Natural killer cell treated with Interleukin-12 subunit alpha and Interleukin-12 subunit beta and Interleukin-15 and Interleukin-18, amount 100 ng/mL, for 72 hours (primary cell): ENCODE measurements around the gene CNDP2. TPM values are rescaled to one million over a fixed set of nuclear protein-coding genes. Genes with fewer than 3 reads are reported as not detected.

Experiments used
- ATAC-seq, 2 donors: fragments of 150-1000 bp; cut with Tn5 transposase in 1 of 2; sonication (Bioruptor Pico), chemical (Tn5 transposase) in 1 of 2; 2 replicates each; pipeline ENCODE4 v1.10.0; 2021
- DNase-seq: peaks from one replicate; pipeline ENCODE4 v3.0.0; 2022; ENCODE audit warnings: low spot score
- H3K27ac Mint-ChIP-seq, 2 donors: 1 replicate in 1 of 2; 2 replicates in 1 of 2; pipeline ENCODE4 v1.8.0; 2022; ENCODE audit warnings: mixed read lengths in 2 of 2, mild to moderate bottlenecking in 1 of 2, moderate library complexity in 1 of 2
- H3K27me3 Mint-ChIP-seq, 2 donors: 1 replicate in 1 of 2; 2 replicates in 1 of 2; pipeline ENCODE4 v1.8.0; 2022; ENCODE audit warnings: mixed read lengths in 2 of 2
- H3K36me3 Mint-ChIP-seq: one replicate; pipeline ENCODE4 v1.8.0; 2022; ENCODE audit warnings: mixed read lengths
- H3K4me1 Mint-ChIP-seq, 2 donors: 1 replicate in 1 of 2; 2 replicates in 1 of 2; pipeline ENCODE4 v1.8.0; 2022; ENCODE audit warnings: low read depth in 2 of 2, mixed read lengths in 2 of 2, mild to moderate bottlenecking in 1 of 2
- H3K4me3 Mint-ChIP-seq: one replicate; pipeline ENCODE4 v1.8.0; 2022; ENCODE audit warnings: mixed read lengths
- H3K9me3 Mint-ChIP-seq: 2 replicates; pipeline ENCODE4 v1.8.0; 2022; ENCODE audit warnings: mixed read lengths
- total RNA-seq, 2 donors: library from RNA; stranded (reverse); gene quantifications; one replicate each; pipeline ENCODE4 v1.2.3, GENCODE V29; 2022

The CNDP2 gene
- total RNA-seq, 2 donors from 2014 or later = 152 to 215 TPM

DNA sequence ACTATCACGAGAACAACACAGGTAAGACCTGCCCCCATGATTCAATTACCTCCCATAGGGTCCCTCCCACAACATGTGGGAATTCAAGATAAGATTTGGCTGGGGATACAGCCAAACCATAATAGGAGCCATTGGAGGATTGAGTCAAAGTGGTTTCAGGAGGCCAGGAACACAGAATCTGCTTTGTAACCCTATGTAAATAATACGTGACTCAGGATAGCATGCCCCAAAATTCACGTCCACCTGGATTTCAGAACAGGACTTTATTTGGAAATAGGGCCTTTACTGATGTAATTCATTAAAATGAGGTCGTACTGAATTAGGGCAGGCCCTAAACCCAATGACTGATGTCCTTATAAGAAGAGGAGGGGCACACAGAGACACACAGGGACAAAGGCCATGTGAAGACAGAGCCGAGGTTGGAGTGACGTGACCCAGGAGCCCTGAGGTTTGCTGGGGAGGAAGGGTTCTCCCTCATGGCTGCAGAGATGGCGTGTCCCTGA is 16.0 kb upstream of the CNDP2 start:
- H3K27me3 Mint-ChIP-seq = peaks cover 0 to 5% of the 10 kb centered on the region in 2 donors
- no peak for ATAC-seq

DNA sequence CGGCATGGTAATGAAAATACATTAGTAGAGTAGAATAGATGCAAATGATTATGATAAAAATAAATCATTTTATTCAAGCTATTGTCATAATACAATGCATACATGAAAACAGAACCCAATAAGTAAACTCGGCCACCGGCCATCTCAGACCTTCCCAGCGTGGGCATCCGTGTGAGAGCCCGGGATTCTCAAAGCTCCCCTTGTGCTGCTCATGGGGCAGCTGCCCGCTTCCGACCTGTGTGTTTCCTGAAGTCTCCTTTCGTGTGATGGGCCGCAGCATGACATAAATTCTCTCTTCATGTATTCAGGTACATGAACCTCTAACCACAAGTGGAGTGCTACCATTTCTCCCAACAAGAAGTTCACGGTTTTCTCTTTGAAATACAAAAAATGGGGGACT is 13.5 kb upstream of the CNDP2 start:
- H3K36me3 Mint-ChIP-seq = no peaks in the 10 kb centered on the region
- no peak for DNase-seq
- peaks cover 4 to 12% of the 10 kb centered on the region in 2 donors for H3K4me1 Mint-ChIP-seq
- no peaks in the 10 kb centered on the region for H3K9me3 Mint-ChIP-seq
- H3K27me3 Mint-ChIP-seq = peaks cover 0 to 3% of the 10 kb centered on the region in 2 donors
- H3K27ac Mint-ChIP-seq = no peak overlapping the region
- ATAC-seq = no peak
- H3K4me3 Mint-ChIP-seq = no peak overlapping the region

More for the DNA sequence above, 16.0 kb upstream of the CNDP2 start:
- Mint-ChIP-seq H3K9me3 (no peaks in the 10 kb centered on the region), H3K4me3 (no peak overlapping the region), H3K27ac (no peak overlapping the region), H3K36me3 (no peaks in the 10 kb centered on the region), H3K4me1 (peaks cover 4 to 7% of the 10 kb centered on the region in 2 donors)
- DNase-seq = no peak

DNA sequence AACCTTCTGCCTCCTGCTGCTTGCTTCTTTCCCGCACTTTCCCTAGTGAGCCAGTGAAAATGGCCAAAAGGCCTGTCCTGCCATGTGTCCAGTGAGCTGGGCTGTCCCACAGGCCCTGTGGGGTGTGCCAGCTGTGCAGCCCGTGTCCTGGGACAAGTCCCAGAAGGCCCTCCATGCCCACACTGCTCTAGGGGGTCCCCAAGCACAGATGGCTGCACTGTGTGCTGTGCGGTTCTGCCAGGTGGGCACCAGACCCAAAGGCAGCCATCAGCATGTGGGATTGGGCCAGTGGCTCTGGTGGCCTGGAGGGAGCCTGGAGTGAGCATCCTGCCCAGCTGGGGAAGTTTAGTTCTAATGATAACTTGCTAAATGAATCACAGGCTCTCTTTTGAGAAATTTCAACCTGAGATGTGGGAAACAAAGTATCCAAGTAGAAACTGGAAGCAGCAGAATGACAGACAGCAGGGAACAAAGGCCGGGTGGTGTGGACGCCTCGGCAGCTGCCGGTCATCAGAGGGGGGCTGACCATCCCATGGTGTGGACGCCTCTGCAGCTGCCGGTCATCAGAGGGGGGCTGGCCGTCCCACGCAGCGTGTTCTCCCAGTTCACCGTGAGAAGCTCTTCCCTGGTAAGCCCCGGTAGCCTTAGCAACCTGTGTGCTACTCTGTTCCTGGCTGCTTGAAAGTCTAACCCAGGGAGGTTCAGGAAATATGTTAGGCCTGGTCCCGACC is 9.9 kb upstream of the CNDP2 start:
- no peak overlapping the region for H3K27ac Mint-ChIP-seq
- no peaks in the 10 kb centered on the region for H3K36me3 Mint-ChIP-seq
- H3K9me3 Mint-ChIP-seq = no peaks in the 10 kb centered on the region
- peak in 1 of 2 donors; percentile 49 for ATAC-seq
- H3K27me3 Mint-ChIP-seq = peaks cover 0 to 6% of the 10 kb centered on the region in 2 donors
- no peak overlapping the region for H3K4me3 Mint-ChIP-seq
- peaks cover 4 to 12% of the 10 kb centered on the region in 2 donors for H3K4me1 Mint-ChIP-seq
- no peak for DNase-seq

DNA sequence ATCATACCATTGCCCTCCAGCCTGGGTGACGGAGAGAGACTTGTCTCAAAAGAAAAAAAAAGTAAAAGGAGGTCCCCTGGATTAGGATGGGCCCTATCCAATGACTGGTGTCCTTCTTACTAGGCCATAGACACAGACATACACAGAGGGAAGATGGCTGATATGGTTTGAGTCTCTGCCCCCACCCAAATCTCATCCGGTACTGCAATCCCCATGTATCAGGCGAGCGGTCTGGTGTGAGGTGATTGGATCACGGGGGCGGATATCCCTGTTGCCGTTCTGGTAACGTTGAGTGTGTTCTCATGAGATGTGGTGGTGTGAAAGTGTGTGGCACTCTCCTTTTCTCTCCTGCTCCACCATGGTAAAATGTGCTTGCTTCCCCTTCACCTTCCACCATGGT is 7.8 kb upstream of the CNDP2 start:
- no peaks in the 10 kb centered on the region for H3K36me3 Mint-ChIP-seq
- no peak overlapping the region for H3K27ac Mint-ChIP-seq
- ATAC-seq (no peak), DNase-seq (no peak)
- no peak overlapping the region for H3K4me3 Mint-ChIP-seq
- peaks cover 4 to 12% of the 10 kb centered on the region in 2 donors for H3K4me1 Mint-ChIP-seq
- H3K9me3 Mint-ChIP-seq = no peaks in the 10 kb centered on the region
- H3K27me3 Mint-ChIP-seq = peaks cover 0 to 3% of the 10 kb centered on the region in 2 donors

DNA sequence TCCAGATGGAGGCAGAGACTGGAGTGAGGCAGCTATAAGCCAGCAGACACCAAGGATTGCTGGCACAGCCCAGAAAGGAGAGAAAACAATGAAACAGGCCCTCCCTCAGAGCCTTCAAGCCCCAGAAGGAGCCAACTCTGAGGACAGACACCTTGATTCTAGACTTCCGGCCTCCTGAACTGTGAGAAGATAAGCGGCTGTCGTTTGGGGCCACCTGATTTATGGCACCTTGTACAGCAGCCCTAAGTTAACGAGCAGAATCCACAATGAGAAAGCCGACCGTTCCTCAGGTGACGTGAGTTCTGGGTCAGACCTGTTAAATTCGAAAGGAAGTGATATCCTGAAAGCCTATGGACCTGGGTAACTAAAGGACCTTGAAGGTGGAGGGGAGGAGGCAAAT is 7.3 kb upstream of the CNDP2 start:
- ATAC-seq (no peak), DNase-seq (no peak)
- H3K9me3 Mint-ChIP-seq = no peaks in the 10 kb centered on the region
- no peak overlapping the region for H3K27ac Mint-ChIP-seq
- H3K27me3 Mint-ChIP-seq = peaks cover 0 to 3% of the 10 kb centered on the region in 2 donors
- H3K4me1 Mint-ChIP-seq = peaks cover 4 to 12% of the 10 kb centered on the region in 2 donors
- H3K36me3 Mint-ChIP-seq = no peaks in the 10 kb centered on the region
- H3K4me3 Mint-ChIP-seq = no peak overlapping the region

DNA sequence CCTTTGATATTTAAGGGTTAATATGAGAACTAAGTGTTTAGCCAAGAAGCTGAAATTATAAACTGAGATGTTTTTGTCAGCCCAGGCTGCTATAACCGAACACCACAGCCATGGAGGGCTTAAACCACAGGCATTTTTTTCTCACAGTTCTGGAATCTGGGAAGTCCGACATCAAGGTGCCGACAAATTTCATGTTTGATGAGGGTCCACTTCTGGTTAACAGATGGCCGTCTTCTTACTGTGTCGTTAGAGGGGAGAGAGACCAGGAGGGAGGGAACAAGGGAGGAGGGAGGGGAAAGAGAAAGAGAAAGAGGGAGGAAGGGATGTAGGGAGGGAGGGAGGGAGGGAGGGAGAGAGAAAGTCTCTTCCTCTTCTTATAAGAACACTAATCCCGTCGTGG is 6.5 kb upstream of the CNDP2 start:
- DNase-seq (no peak), ATAC-seq (no peak)
- H3K9me3 Mint-ChIP-seq = no peaks in the 10 kb centered on the region
- peaks cover 0 to 3% of the 10 kb centered on the region in 2 donors for H3K27me3 Mint-ChIP-seq
- H3K36me3 Mint-ChIP-seq = no peaks in the 10 kb centered on the region
- peaks cover 3 to 10% of the 10 kb centered on the region in 2 donors for H3K4me1 Mint-ChIP-seq
- H3K4me3 Mint-ChIP-seq = no peak overlapping the region
- H3K27ac Mint-ChIP-seq = no peak overlapping the region

DNA sequence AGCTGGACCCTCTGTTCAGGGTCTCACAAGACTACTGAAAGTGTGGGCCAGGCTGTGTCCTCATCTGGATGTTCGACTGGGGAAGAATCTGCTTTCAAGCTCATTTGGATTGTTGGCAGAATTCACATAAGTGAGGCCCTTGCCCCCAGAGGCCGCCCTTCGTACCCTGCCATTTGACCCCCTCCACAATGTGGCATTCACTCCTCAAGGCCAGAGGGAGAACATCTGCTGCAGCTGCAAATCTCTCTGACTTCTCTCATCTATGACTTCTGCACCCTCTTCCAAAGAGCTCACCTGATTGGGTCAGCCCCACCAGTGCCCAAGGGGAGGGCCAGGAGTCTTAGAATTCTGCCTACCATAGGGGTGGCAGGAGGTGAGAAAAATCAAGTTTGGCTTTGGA is 3.9 kb upstream of the CNDP2 start:
- no peaks in the 10 kb centered on the region for H3K36me3 Mint-ChIP-seq
- H3K27me3 Mint-ChIP-seq = peaks cover 0 to 3% of the 10 kb centered on the region in 2 donors
- DNase-seq = no peak
- H3K27ac Mint-ChIP-seq = no peak overlapping the region
- peaks cover 12 to 14% of the 10 kb centered on the region in 2 donors for H3K4me1 Mint-ChIP-seq
- no peak for ATAC-seq
- no peak overlapping the region for H3K4me3 Mint-ChIP-seq
- no peaks in the 10 kb centered on the region for H3K9me3 Mint-ChIP-seq

DNA sequence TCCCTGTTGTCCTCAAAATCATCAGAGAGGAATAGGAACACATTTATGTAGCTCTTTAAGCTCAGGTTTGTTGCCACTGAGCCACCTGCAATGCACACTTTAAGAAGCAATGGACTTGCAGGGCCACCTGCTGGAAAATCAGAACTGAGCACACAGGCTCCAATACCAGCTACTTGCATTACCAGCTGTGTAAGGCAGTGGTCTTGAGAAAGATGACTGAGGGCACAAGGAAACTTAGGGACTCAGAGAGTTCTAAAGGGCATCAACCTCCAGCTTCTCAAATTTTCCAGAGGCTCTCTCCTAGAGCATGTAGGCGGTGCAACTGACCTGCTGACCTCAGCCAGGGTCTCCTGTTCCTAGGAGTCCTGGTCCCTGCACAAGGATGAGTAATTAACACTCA is 2.5 kb upstream of the CNDP2 start:
- Mint-ChIP-seq H3K27me3 (peaks cover 0 to 3% of the 10 kb centered on the region in 2 donors), H3K4me3 (no peak overlapping the region), H3K36me3 (no peaks in the 10 kb centered on the region), H3K9me3 (no peaks in the 10 kb centered on the region), H3K27ac (no peak overlapping the region), H3K4me1 (peaks cover 24 to 28% of the 10 kb centered on the region in 2 donors)
- no peak for ATAC-seq
- DNase-seq = no peak

DNA sequence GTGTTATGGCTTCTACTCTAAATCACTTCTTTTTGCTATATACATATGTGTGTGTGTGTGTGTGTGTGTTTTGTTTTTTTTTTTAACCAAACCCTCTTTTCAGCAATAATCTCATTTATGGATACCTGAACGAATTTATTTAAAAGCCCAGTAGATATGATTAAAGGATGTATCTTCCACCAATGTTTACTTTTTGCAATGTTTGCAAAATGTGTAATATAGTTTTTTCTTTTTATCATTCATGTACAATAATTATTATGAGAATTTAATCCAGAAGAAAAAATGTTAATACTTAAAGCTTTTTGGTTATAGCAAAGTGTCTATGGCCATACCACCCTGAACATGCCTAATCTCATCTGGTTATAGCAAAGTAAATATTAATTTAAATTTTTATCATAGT is 1.6 kb upstream of the CNDP2 start:
- ATAC-seq = no peak
- peak overlapping the region; percentile 38 for H3K4me3 Mint-ChIP-seq
- H3K27ac Mint-ChIP-seq = no peak overlapping the region

DNA sequence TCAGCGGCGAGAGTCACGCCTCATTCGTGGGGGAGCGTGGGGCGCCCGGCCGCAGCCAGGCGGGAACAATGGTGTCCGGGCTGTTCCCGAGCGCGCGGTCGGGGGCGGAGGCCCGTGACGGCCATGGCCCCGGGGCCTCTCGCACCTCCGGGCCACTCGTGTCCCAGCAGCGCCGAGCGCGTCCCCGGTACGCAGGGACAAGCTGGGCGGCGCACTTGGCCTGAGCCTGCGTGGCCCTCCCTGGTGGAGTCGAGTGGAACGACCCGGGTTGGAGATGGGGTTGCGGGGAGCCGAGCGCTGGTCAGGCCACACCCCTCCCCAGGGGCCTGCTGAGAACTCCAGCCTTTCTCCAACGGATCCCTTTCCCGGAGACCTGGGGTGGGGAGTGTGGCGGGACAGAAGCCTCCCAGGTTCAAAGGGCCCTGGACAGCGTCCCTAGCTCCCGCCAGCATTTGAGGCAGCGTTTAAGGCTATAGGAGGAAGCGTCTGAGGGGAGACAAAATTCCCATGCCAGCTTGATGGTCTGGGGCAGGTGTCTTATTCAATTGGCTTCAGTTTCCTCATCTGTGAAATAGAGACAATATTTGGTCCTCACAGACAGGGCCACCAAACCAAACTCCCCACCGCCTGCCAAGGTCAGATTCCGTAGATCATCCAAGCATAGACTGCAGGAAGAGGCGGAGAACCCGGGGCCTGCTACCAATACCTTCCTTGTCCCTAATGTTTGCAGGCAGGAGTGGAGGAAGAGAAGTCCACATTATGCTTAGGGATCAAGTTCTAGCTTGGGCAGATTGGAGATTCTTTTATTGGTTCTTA is 553 bp downstream of the CNDP2 start:
- ATAC-seq (peak; percentile 48 to 53), DNase-seq (peak; percentile 76)
- H3K4me3 Mint-ChIP-seq = peak overlapping the region; percentile 85
- peaks cover 42 to 51% of the 10 kb centered on the region in 2 donors for H3K4me1 Mint-ChIP-seq
- peak overlapping the region; percentile 93 to 96 for H3K27ac Mint-ChIP-seq
- no peaks in the 10 kb centered on the region for H3K9me3 Mint-ChIP-seq
- no peaks in the 10 kb centered on the region for H3K27me3 Mint-ChIP-seq
- H3K36me3 Mint-ChIP-seq = peaks cover 6% of the 10 kb centered on the region

More for the DNA sequence above, 1.6 kb upstream of the CNDP2 start:
- no peaks in the 10 kb centered on the region for H3K36me3 Mint-ChIP-seq
- H3K9me3 Mint-ChIP-seq = no peaks in the 10 kb centered on the region
- peaks cover 30 to 36% of the 10 kb centered on the region in 2 donors for H3K4me1 Mint-ChIP-seq
- H3K27me3 Mint-ChIP-seq = no peaks in the 10 kb centered on the region
- no peak for DNase-seq

DNA sequence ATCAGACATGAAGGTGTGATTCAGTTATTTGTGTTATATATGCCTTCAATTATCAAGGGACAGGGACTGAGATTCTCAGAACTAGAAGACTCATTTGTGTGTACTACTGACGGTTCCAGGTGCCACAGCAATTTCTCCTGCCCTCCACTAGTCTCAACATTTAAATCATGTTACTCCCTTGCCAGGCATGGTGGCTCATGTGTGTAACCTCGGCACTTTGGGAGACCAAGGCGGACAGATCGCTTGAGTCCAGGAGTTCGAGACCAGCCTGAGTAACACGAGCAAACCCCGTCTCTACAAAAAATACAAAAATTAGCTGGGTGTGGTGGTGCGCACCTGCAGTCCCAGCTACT is 1.1 kb downstream of the CNDP2 start:
- Mint-ChIP-seq H3K27ac (peak overlapping the region; percentile 93 to 96), H3K4me3 (peak overlapping the region; percentile 85), H3K36me3 (peaks cover 6% of the 10 kb centered on the region), H3K4me1 (peaks cover 43 to 51% of the 10 kb centered on the region in 2 donors), H3K27me3 (no peaks in the 10 kb centered on the region), H3K9me3 (no peaks in the 10 kb centered on the region)
- DNase-seq (no peak), ATAC-seq (no peak)

DNA sequence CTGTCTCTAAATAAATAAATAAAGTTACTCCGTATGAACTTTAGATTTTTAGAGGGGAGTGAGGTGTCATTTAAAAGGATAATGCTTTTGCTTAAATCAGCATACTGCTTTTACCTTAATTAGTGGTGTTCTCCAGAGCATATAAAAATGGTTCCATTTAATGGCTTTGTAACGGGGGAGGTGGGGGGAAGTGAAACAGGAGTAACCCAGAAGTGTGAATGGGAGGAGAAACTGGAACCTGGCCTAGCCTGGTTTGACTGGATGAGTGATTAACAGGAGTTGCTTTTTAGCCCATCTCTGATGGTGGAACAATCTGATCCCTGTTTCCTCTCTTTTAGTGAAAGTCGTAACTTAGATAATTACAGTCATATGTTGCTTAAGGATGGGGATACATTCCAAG is 1.6 kb downstream of the CNDP2 start:
- Mint-ChIP-seq H3K4me1 (peaks cover 44 to 51% of the 10 kb centered on the region in 2 donors), H3K4me3 (peak overlapping the region; percentile 85), H3K27ac (peak overlapping the region; percentile 93 to 96), H3K27me3 (no peaks in the 10 kb centered on the region), H3K9me3 (no peaks in the 10 kb centered on the region), H3K36me3 (peaks cover 6% of the 10 kb centered on the region)
- no peak for ATAC-seq
- no peak for DNase-seq

DNA sequence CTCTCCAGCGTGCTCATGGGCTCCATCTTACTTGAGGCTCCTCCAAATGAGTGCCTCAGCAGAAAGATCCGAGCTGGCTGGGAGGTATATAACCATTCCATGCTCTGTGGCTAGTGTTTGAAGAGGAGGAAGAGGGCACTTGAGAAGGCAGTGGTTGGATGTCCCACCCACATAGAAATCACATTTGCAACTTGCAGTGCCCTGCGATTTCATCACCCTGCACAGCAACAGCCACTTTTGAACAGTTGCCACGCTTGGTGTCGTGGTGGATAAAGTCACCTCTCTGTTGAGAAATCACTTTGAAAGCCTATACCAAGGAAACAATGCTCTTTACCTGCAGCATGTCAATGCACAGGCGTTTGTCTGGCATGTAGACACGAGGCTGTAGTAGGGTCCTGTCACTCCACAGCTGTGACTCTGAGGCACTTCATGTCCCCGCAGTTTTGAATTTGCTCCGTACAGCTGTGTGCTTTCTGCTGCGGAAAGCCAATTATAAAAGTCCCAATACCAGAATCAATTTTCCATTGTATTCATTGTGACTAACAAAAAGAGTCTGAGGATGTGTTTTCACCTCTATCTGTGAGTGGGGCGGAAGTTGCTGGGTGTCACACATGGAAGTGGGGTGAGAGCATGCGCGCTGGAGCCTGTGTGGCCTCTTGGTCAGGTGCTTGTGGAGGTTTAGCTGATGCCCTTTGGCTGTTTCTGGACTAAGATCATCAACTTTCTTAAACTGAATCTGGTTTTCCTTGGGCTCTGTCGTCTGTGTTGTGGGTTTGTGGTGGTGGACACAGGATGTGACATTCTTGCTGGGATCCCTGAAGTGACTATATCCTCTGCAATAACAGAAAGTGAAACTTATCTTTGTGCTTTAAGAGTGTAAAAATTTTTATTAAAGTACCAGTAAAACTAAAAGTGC is 2.8 kb downstream of the CNDP2 start:
- DNase-seq = peak; percentile 87
- peaks cover 47 to 57% of the 10 kb centered on the region in 2 donors for H3K4me1 Mint-ChIP-seq

More for the DNA sequence above, 2.8 kb downstream of the CNDP2 start:
- Mint-ChIP-seq H3K4me3 (peak overlapping the region; percentile 85), H3K27me3 (no peaks in the 10 kb centered on the region), H3K36me3 (peaks cover 12% of the 10 kb centered on the region), H3K9me3 (no peaks in the 10 kb centered on the region), H3K27ac (peak overlapping the region; percentile 93 to 96)
- ATAC-seq = peak; percentile 56 to 66
